ENCODE measurements around the gene IQCF2. TPM values are rescaled to one million over a fixed set of nuclear protein-coding genes. Genes with fewer than 3 reads are reported as not detected.
"Not testable (repeated sequence)": the region's sequence is repeated elsewhere in the genome, so short reads cannot be mapped to it uniquely, and the experiment has no call there.

IQCF2 gene
- total RNA-seq, 1 donor from 2014 or later = not detected

DNA sequence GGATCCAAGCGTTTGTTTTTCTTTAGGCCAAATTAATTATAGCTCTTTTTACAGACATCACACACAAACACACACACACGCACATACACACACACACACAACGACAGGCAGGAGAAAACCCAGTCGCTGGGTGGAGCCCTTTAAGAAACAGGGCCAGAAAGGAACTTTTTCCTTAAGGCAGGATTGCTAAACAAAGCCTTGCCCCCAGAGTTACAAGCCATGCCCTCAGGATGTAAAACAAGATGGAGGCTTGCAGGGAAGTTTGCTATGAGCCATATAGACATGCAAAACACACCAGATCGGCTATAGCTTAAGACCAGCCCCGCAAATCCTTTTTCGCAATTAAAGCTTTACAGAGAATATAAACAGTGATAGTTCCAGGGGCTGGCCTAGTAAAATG, 16.3 kb upstream of the IQCF2 start:
- no peak for FAIRE-seq
- H3K36me3 Mint-ChIP-seq (ENCODE audit: low read depth, unreplicated experiment) = no peaks in the 10 kb centered on the region
- no peak overlapping the region for H3K27ac Mint-ChIP-seq (ENCODE audit: unreplicated experiment)

DNA sequence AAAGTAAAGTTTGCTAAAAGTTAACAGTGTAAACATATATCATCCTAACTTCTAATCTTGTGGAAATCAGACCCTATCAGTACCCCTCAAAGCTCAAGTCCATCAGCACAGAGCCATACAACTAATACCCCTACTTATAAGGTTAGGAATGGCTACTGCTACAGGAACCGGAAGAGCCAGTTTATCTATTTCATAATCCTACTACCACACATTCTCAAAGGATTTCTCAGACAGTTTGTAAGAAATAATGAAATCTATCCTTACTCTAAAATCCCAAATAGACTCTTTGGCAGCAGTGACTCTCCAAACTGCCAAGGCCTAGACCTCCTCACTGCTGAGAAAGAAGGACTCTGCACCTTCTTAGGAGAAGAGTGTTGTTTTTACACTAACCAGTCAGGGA, 6.0 kb upstream of the IQCF2 start:
- H2AFZ ChIP-seq (ENCODE audit: low read depth, low read length); H4K20me1 ChIP-seq (ENCODE audit: insufficient read depth, low read length); H3K4me1 Mint-ChIP-seq (ENCODE audit: low read depth, unreplicated experiment); H3K27me3 Mint-ChIP-seq (ENCODE audit: low read depth, unreplicated experiment); H3K9me3 ChIP-seq (ENCODE audit: insufficient read depth, low read depth, low read length); DNase-seq (ENCODE audit: low read depth); H3K4me2 ChIP-seq (ENCODE audit: low read length); H3K27ac Mint-ChIP-seq (ENCODE audit: unreplicated experiment); H3K4me3 ChIP-seq (ENCODE audit: insufficient read depth, low read depth, low read length); H3K9ac ChIP-seq (ENCODE audit: low read length); H3K79me2 ChIP-seq (ENCODE audit: insufficient read depth, low read length); FAIRE-seq; H3K4me1 ChIP-seq (ENCODE audit: insufficient read depth, low read length); H3K4me3 Mint-ChIP-seq (ENCODE audit: unreplicated experiment); H3K27me3 ChIP-seq (ENCODE audit: insufficient read depth, low read length); H3K36me3 ChIP-seq (ENCODE audit: insufficient read depth, low read length); H3K27ac ChIP-seq (ENCODE audit: low read depth, low read length); H3K36me3 Mint-ChIP-seq (ENCODE audit: low read depth, unreplicated experiment): not testable (repeated sequence)
- peaks cover 12% of the 10 kb centered on the region for H3K9me3 Mint-ChIP-seq (ENCODE audit: unreplicated experiment)

More for the DNA sequence above, 16.3 kb upstream of the IQCF2 start:
- no peaks in the 10 kb centered on the region for H3K4me1 Mint-ChIP-seq (ENCODE audit: low read depth, unreplicated experiment)
- no peaks in the 10 kb centered on the region for H3K79me2 ChIP-seq (ENCODE audit: insufficient read depth, low read length)
- H2AFZ ChIP-seq (ENCODE audit: low read depth, low read length) = no peak overlapping the region
- no peaks in the 10 kb centered on the region for H4K20me1 ChIP-seq (ENCODE audit: insufficient read depth, low read length)
- H3K9me3 ChIP-seq (ENCODE audit: insufficient read depth, low read depth, low read length) = no peaks in the 10 kb centered on the region
- H3K4me2 ChIP-seq (ENCODE audit: low read length) = no peak overlapping the region
- no peak for DNase-seq (ENCODE audit: low read depth)
- no peaks in the 10 kb centered on the region for H3K4me1 ChIP-seq (ENCODE audit: insufficient read depth, low read length)
- no peak overlapping the region for H3K4me3 ChIP-seq (ENCODE audit: insufficient read depth, low read depth, low read length)
- no peak overlapping the region for H3K9ac ChIP-seq (ENCODE audit: low read length)
- H3K36me3 ChIP-seq (ENCODE audit: insufficient read depth, low read length) = no peaks in the 10 kb centered on the region
- no peak overlapping the region for H3K27ac ChIP-seq (ENCODE audit: low read depth, low read length)
- H3K9me3 Mint-ChIP-seq (ENCODE audit: unreplicated experiment) = peaks cover under 1% of the 10 kb centered on the region
- peaks cover 17% of the 10 kb centered on the region for H3K27me3 Mint-ChIP-seq (ENCODE audit: low read depth, unreplicated experiment)
- H3K27me3 ChIP-seq (ENCODE audit: insufficient read depth, low read length) = no peaks in the 10 kb centered on the region
- H3K4me3 Mint-ChIP-seq (ENCODE audit: unreplicated experiment) = no peak overlapping the region
- TF ChIP-seq, protein P1, sequence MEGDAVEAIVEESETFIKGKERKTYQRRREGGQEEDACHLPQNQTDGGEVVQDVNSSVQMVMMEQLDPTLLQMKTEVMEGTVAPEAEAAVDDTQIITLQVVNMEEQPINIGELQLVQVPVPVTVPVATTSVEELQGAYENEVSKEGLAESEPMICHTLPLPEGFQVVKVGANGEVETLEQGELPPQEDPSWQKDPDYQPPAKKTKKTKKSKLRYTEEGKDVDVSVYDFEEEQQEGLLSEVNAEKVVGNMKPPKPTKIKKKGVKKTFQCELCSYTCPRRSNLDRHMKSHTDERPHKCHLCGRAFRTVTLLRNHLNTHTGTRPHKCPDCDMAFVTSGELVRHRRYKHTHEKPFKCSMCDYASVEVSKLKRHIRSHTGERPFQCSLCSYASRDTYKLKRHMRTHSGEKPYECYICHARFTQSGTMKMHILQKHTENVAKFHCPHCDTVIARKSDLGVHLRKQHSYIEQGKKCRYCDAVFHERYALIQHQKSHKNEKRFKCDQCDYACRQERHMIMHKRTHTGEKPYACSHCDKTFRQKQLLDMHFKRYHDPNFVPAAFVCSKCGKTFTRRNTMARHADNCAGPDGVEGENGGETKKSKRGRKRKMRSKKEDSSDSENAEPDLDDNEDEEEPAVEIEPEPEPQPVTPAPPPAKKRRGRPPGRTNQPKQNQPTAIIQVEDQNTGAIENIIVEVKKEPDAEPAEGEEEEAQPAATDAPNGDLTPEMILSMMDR (IDR thresholded peaks at IDR 0.05; ENCODE audit: insufficient read depth, low read depth, low read length) = no peak
- no peak for TF ChIP-seq EZH2 (IDR thresholded peaks at IDR 0.05; ENCODE audit: insufficient read depth, low read length)

DNA sequence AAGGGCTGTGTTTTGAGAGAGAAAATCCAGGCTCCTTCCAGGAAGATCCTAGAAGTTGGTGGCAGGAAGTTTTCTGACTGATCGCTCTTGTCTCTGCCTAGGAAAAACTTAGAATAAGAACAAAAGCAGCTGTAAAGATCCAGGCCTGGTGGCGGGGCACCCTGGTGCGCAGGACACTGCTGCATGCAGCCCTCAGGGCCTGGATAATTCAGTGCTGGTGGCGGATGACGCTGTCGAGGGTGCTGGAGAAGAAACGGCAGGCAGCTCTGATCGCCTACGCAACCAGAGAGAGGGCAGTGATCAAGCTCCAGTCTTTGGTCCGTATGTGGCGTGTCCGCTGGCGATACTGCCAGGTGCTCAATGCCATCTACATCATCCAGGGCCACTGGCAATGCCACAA, 1.5 kb downstream of the IQCF2 start:
- Mint-ChIP-seq H3K4me1 (ENCODE audit: low read depth, unreplicated experiment) (no peaks in the 10 kb centered on the region), H3K27me3 (ENCODE audit: low read depth, unreplicated experiment) (peaks cover 3% of the 10 kb centered on the region), H3K4me3 (ENCODE audit: unreplicated experiment) (no peak overlapping the region), H3K9me3 (ENCODE audit: unreplicated experiment) (no peaks in the 10 kb centered on the region), H3K27ac (ENCODE audit: unreplicated experiment) (no peak overlapping the region), H3K36me3 (ENCODE audit: low read depth, unreplicated experiment) (no peaks in the 10 kb centered on the region)
- H3K27me3 ChIP-seq (ENCODE audit: insufficient read depth, low read length) = no peaks in the 10 kb centered on the region
- FAIRE-seq = no peak
- H3K9ac ChIP-seq (ENCODE audit: low read length) = no peak overlapping the region
- H3K4me1 ChIP-seq (ENCODE audit: insufficient read depth, low read length) = no peaks in the 10 kb centered on the region
- no peaks in the 10 kb centered on the region for H3K36me3 ChIP-seq (ENCODE audit: insufficient read depth, low read length)
- H3K4me2 ChIP-seq (ENCODE audit: low read length) = no peak overlapping the region
- no peak overlapping the region for H3K4me3 ChIP-seq (ENCODE audit: insufficient read depth, low read depth, low read length)
- TF ChIP-seq, protein P1 (IDR thresholded peaks at IDR 0.05; ENCODE audit: insufficient read depth, low read depth, low read length) = no peak
- TF ChIP-seq EZH2 (IDR thresholded peaks at IDR 0.05; ENCODE audit: insufficient read depth, low read length) = no peak
- no peak overlapping the region for H3K27ac ChIP-seq (ENCODE audit: low read depth, low read length)
- no peaks in the 10 kb centered on the region for H3K9me3 ChIP-seq (ENCODE audit: insufficient read depth, low read depth, low read length)
- no peak overlapping the region for H2AFZ ChIP-seq (ENCODE audit: low read depth, low read length)
- DNase-seq (ENCODE audit: low read depth) = no peak
- no peaks in the 10 kb centered on the region for H3K79me2 ChIP-seq (ENCODE audit: insufficient read depth, low read length)
- H4K20me1 ChIP-seq (ENCODE audit: insufficient read depth, low read length) = no peaks in the 10 kb centered on the region

- H3K27me3 Mint-ChIP-seq (ENCODE audit: low read depth, unreplicated experiment); H3K27ac Mint-ChIP-seq (ENCODE audit: unreplicated experiment); H3K9ac ChIP-seq (ENCODE audit: low read length); H2AFZ ChIP-seq (ENCODE audit: low read depth, low read length); H3K4me3 Mint-ChIP-seq (ENCODE audit: unreplicated experiment); H3K9me3 ChIP-seq (ENCODE audit: insufficient read depth, low read depth, low read length); H3K79me2 ChIP-seq (ENCODE audit: insufficient read depth, low read length); H3K36me3 ChIP-seq (ENCODE audit: insufficient read depth, low read length); H3K4me1 Mint-ChIP-seq (ENCODE audit: low read depth, unreplicated experiment); H3K27ac ChIP-seq (ENCODE audit: low read depth, low read length); DNase-seq (ENCODE audit: low read depth); H3K4me3 ChIP-seq (ENCODE audit: insufficient read depth, low read depth, low read length); H4K20me1 ChIP-seq (ENCODE audit: insufficient read depth, low read length); H3K36me3 Mint-ChIP-seq (ENCODE audit: low read depth, unreplicated experiment); H3K4me2 ChIP-seq (ENCODE audit: low read length); H3K27me3 ChIP-seq (ENCODE audit: insufficient read depth, low read length); FAIRE-seq; H3K4me1 ChIP-seq (ENCODE audit: insufficient read depth, low read length); H3K9me3 Mint-ChIP-seq (ENCODE audit: unreplicated experiment): not testable (repeated sequence)
Observed at GRCh38 chr3:51868896-51869295, 7.5 kb downstream of the IQCF2 start.

Data from astrocyte (in vitro differentiated cells and primary cell).